SH-SY5Y (cell line): ENCODE measurements around the gene PRKG1.

Experiments used
- GATA2 ChIP-seq: IDR thresholded peaks from 2 replicates; pipeline ENCODE4 v1.6.1; 2011; ENCODE audit warnings: mild to moderate bottlenecking, low read depth, low read length
- GATA3 ChIP-seq: IDR thresholded peaks from 2 replicates; pipeline ENCODE4 v1.6.1; 2011; ENCODE audit warnings: low read depth, mild to moderate bottlenecking, low read length, moderate library complexity

GRCh38 chr10:51312817-51313216 lies 238.5 kb downstream of the PRKG1 start:
- TF ChIP-seq GATA3, result no peak
- no peak for TF ChIP-seq GATA2
